Neural progenitor cell (in vitro differentiated cells): Measurements from ENCODE around the gene GSTA4.

ENCODE experiments used
- EZH2 ChIP-seq: fragments of 200-600 bp; sonication (generic); IDR thresholded peaks from 2 replicates; pipeline ENCODE4 v1.6.1; 2017; ENCODE audit warnings: antibody characterized with exemption, mild to moderate bottlenecking, moderate library complexity
- EZH2phosphoT487 ChIP-seq: fragments of 200-600 bp; sonication (generic); IDR thresholded peaks from 2 replicates; pipeline ENCODE4 v1.6.1; 2017; ENCODE audit warnings: antibody characterized with exemption
- TF ChIP-seq, protein P1 (sequence below): fragments of 200-600 bp; sonication (generic); IDR thresholded peaks from 2 replicates; pipeline ENCODE4 v1.5.1; 2017; ENCODE audit warnings: antibody characterized with exemption, mild to moderate bottlenecking

- TF ChIP-seq, protein P1, sequence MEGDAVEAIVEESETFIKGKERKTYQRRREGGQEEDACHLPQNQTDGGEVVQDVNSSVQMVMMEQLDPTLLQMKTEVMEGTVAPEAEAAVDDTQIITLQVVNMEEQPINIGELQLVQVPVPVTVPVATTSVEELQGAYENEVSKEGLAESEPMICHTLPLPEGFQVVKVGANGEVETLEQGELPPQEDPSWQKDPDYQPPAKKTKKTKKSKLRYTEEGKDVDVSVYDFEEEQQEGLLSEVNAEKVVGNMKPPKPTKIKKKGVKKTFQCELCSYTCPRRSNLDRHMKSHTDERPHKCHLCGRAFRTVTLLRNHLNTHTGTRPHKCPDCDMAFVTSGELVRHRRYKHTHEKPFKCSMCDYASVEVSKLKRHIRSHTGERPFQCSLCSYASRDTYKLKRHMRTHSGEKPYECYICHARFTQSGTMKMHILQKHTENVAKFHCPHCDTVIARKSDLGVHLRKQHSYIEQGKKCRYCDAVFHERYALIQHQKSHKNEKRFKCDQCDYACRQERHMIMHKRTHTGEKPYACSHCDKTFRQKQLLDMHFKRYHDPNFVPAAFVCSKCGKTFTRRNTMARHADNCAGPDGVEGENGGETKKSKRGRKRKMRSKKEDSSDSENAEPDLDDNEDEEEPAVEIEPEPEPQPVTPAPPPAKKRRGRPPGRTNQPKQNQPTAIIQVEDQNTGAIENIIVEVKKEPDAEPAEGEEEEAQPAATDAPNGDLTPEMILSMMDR: no peak
- TF ChIP-seq EZH2 (no peak), EZH2phosphoT487 (no peak)
These were observed 15.4 kb upstream of the GSTA4 start for GRCh38 chr6:53010504-53010903.
